K562 (cell line): ENCODE results near the gene LRRC71. TPM values are rescaled to one million over a fixed set of nuclear protein-coding genes. Genes with fewer than 3 reads are reported as not detected.

Source experiments
- ETV1 ChIP-seq: fragments of 450-650 bp; conservative IDR thresholded peaks from 2 replicates; pipeline ENCODE4 v1.6.1; 2016; ENCODE audit warnings: missing genetic modification characterization, control low read depth, low read depth, missing compliant biosample characterization
- GMEB1 ChIP-seq: fragments of 250-450 bp; sonication (Bioruptor Pico); IDR thresholded peaks from 2 replicates; pipeline ENCODE4 v1.4.0; 2020; ENCODE audit warnings: mild to moderate bottlenecking
- HDAC1 ChIP-seq, 2 experiments: fragments of 450-650 bp; IDR thresholded peaks; 2 replicates each; pipeline ENCODE4 v1.6.1; 2016 to 2017; ENCODE audit warnings: inconsistent platforms in 1 of 2, mild to moderate bottlenecking in 1 of 2, moderate library complexity in 1 of 2
- HOXB6 ChIP-seq: fragments of 250-450 bp; sonication (Bioruptor Pico); IDR thresholded peaks from 2 replicates; pipeline ENCODE4 v1.5.1; 2022; ENCODE audit warnings: mild to moderate bottlenecking, borderline replicate concordance
- ILK ChIP-seq: fragments of 450-650 bp; IDR thresholded peaks from 2 replicates; pipeline ENCODE4 v1.6.1; 2016; ENCODE audit warnings: missing genetic modification characterization, low read depth, mild to moderate bottlenecking, missing compliant biosample characterization, moderate library complexity, borderline replicate concordance
- MAX ChIP-seq: sonication (generic); formaldehyde crosslinking; IDR thresholded peaks from 2 replicates; pipeline ENCODE4 v1.9.0; 2022; ENCODE audit warnings: mild to moderate bottlenecking, missing genetic modification reagents
- NEUROD1 ChIP-seq: fragments of 150-350 bp; IDR thresholded peaks from 2 replicates; pipeline ENCODE4 v1.6.1; 2014; ENCODE audit warnings: borderline replicate concordance, low read length, low read depth; ENCODE audit not compliant: partially characterized antibody
- PTBP1 ChIP-seq: fragments of 200-400 bp; formaldehyde crosslinking; IDR thresholded peaks from 2 replicates; pipeline ENCODE4 v1.6.1; 2017; ENCODE audit warnings: low read depth, low read length
- RAD21 ChIP-seq, 2 experiments: fragments of 250-450 bp in 1 of 2; fragments of 450-650 bp in 1 of 2; sonication (Bioruptor Pico) in 1 of 2; formaldehyde crosslinking in 1 of 2; IDR thresholded peaks in 1 of 2; conservative IDR thresholded peaks in 1 of 2; 2 replicates each; pipeline versions ENCODE4 v1.4.0 to v1.8.0; 2020 to 2022; ENCODE audit warnings: mild to moderate bottlenecking in 2 of 2, moderate library complexity in 1 of 2
- REST ChIP-seq, 2 experiments: fragments of 450-650 bp; formaldehyde crosslinking in 1 of 2; IDR thresholded peaks; 2 replicates each; pipeline versions ENCODE4 v1.4.0 to v1.6.1; 2014 to 2020; ENCODE audit warnings: mild to moderate bottlenecking in 2 of 2, borderline replicate concordance in 1 of 2, low read depth in 1 of 2
- SAFB ChIP-seq: fragments of 200-400 bp; formaldehyde crosslinking; IDR thresholded peaks from 2 replicates; pipeline ENCODE4 v1.6.1; 2017; ENCODE audit warnings: low read depth, low read length, borderline replicate concordance
- ZBTB17 ChIP-seq: fragments of 450-650 bp; formaldehyde crosslinking; IDR thresholded peaks from 2 replicates; pipeline ENCODE4 v1.4.0; 2020; ENCODE audit warnings: mild to moderate bottlenecking
- ZC3H4 ChIP-seq: sonication (generic); formaldehyde crosslinking; IDR thresholded peaks from 2 replicates; pipeline ENCODE4 v1.9.0; 2021; ENCODE audit warnings: missing genetic modification reagents, borderline replicate concordance
- polyA plus RNA-seq, 8 experiments: library from polyadenylated mRNA; depleted of rRNA in 4 of 8; stranded (reverse) in 5 of 8; unstranded in 3 of 8; fragments of >200 nt; fragmentation: Nextera tagmentation in 2 of 8; fragmentation: Illumina TruSeq in 1 of 8; extraction: Ambion mirVana in 2 of 8; extraction: Trizol in 1 of 8; gene quantifications; 2 replicates each; pipeline versions ENCODE4 v1.2.1 to v1.2.3, GENCODE V29; 2011 to 2014; ENCODE audit warnings: inconsistent platforms in 1 of 8, missing spikeins in 1 of 8
- total RNA-seq, 7 experiments: library from RNA; depleted of rRNA in 6 of 7; stranded (reverse); fragments of >200 nt in 6 of 7; fragmentation: Illumina TruSeq in 2 of 7; extraction: Trizol in 2 of 7; gene quantifications; 2 replicates each; pipeline versions ENCODE4 v1.2.1 to v1.2.3, GENCODE V29; 2011 to 2021; ENCODE audit warnings: low replicate concordance in 1 of 7
- TF ChIP-seq, protein P1 (sequence below): fragments of 450-650 bp; conservative IDR thresholded peaks from 2 replicates; pipeline ENCODE4 v1.6.1; 2016; ENCODE audit warnings: missing genetic modification characterization, low read depth, mild to moderate bottlenecking, missing compliant biosample characterization, moderate library complexity
- TF ChIP-seq, protein P2 (sequence below): sonication (generic); formaldehyde crosslinking; IDR thresholded peaks from 2 replicates; pipeline ENCODE4 v1.8.0; 2023; ENCODE audit warnings: mild to moderate bottlenecking, missing genetic modification reagents

LRRC71 gene
- total and polyA plus RNA-seq, 9 of the 15 experiments (the other 6 are each of a cell fraction or from before 2014, with no cell fraction given) = 0.06 to 1.2 (median 0.51) TPM; not detected in 1

DNA sequence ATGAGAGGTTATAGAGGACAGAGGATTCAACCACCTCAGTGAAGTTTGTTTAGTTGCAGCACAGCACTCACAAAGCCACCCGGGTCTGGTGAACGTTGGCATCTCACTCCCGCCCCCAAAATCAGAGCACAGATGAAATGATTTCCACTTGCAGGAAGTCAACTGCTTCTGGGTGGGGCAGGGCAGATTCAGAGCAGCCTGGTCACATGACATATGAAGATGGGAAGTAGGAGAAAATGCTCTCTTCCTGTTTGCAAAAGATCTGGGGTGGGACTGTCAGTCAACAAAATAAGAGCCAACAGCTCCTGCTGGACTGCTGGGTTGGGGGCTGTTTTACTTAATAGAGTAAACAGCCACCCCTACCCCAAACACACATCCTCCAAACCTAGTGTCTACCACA, 43.2 kb downstream of the LRRC71 start (continued):
- TF ChIP-seq, protein P1, sequence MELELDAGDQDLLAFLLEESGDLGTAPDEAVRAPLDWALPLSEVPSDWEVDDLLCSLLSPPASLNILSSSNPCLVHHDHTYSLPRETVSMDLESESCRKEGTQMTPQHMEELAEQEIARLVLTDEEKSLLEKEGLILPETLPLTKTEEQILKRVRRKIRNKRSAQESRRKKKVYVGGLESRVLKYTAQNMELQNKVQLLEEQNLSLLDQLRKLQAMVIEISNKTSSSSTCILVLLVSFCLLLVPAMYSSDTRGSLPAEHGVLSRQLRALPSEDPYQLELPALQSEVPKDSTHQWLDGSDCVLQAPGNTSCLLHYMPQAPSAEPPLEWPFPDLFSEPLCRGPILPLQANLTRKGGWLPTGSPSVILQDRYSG (tag) = no peak
- TF ChIP-seq ETV1 (tag) (0 out of 2 replicates have a peak, but pooled peaks have one; percentile 5), NEUROD1 (no peak), ILK (tag) (no peak), RAD21 (CRISPR knock-in tag; conservative IDR thresholded peaks at IDR 0.05 in 1 of 2, IDR thresholded peaks at IDR 0.05 in 1 of 2) (no peak), SAFB (no peak), GMEB1 (CRISPR knock-in tag) (no peak), HDAC1 (IDR thresholded peaks at IDR 0.05) (no peak), PTBP1 (no peak), HOXB6 (CRISPR knock-in tag) (no peak), ZBTB17 (CRISPR knock-in tag) (no peak), ZC3H4 (CRISPR knock-in tag) (no peak), MAX (no peak), REST (IDR thresholded peaks at IDR 0.05; ENCODE audit: borderline replicate concordance) (0 out of 2 replicates have a peak, but pooled peaks have one; percentile 19), REST (CRISPR knock-in tag; IDR thresholded peaks at IDR 0.05; ENCODE audit: low read depth) (no peak)
- TF ChIP-seq, protein P2, sequence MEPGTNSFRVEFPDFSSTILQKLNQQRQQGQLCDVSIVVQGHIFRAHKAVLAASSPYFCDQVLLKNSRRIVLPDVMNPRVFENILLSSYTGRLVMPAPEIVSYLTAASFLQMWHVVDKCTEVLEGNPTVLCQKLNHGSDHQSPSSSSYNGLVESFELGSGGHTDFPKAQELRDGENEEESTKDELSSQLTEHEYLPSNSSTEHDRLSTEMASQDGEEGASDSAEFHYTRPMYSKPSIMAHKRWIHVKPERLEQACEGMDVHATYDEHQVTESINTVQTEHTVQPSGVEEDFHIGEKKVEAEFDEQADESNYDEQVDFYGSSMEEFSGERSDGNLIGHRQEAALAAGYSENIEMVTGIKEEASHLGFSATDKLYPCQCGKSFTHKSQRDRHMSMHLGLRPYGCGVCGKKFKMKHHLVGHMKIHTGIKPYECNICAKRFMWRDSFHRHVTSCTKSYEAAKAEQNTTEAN = no peak
